Measurements from ENCODE around the gene TAF7L. TPM values are rescaled to one million over a fixed set of nuclear protein-coding genes. Genes with fewer than 3 reads are reported as not detected.

Gene TAF7L
- total RNA-seq, 1 donor from 2014 or later: 0.09 TPM

DNA sequence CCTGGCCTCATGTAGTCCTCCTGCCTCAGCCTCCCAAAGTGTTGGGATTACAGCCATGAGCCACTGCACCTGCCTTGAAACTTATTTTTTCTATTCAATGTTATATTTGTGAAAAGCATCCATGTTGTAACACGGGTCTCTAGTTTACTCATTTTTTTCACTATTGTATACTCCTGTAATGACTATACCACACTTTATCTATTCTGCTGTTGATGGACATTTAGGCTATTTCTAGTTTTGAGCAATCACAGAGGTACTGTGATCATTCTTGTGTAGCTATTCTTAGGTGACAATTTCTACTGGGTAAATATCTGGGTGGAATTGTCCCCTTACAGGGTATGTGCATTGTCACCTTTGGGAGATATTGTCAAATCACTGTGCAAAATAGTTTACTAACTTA, 67.9 kb downstream of the TAF7L start:
- intact Hi-C loops (cut with micrococcal nuclease): no loop called here

- intact Hi-C loops (cut with micrococcal nuclease): no loop called here
Observed at GRCh38 chrX:101220662-101221260, 70.4 kb downstream of the TAF7L start.

DNA sequence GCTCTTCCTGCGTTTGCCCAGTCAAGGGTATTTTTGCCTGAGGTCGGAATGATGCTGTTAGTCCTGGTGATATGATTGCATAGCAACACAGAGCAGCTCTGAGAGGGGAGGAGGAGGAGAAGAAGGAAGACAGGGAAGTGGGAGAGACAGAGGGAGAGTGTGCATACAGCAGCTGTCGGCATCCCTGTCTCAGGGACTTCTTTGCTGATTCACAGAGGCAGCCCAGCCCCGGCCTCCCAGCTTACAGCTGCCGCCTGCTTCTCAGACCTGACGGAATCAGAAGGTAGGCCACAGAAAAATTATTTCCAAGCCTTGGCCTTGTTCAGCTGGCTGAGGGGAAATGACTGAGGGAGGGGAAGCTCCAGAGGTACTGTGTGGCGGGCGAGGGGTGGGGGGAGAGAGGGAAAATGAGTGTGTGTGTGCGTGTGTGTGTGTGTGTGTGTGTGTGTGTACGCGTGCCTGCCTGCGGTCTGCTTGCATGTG, 71.2 kb downstream of the TAF7L start:
- intact Hi-C loops (cut with micrococcal nuclease): no loop called here

DNA sequence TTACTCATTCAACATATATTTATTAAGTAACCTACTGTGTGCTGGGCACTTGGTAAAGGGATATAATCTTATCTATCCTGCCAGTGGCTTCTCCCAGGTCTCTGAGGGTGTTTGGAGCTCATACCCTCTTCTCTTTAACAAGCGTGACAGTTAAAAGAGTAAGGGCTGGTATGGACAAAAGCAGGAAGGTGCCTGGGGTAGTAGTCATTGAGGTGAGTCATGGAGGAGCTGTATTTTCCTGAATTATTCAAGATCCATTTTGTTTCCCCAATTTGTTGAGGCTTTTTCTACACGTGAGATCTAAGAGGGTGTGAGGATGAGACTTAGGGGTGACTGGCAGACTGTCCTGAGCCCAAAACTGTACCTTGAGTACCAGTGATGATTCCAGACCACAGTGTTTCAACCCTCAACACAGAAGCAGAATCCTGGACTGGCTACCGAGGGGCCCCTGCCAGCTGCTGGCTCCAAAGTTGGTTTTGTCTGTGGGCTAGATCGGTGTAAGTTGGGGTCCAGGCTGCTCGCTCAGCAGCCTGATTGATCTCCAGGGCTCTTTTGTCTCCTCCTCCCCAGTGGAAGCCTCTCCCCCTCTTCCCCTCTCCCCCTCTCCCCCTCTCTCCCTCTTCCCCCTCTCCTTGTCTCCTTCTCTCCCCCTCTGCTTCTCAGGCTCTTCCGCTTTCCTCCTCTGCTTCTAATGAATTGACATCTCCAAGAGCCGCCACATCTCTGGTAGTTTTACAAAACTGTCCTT, 71.8 kb downstream of the TAF7L start, which contains the start of gene DRP2:
DRP2 (plus strand) TSS at position 671 of the 748 bp plus-strand sequence. CDS start 11,862 bp downstream, outside the sequence.
- intact Hi-C loops (cut with micrococcal nuclease): no loop called here

Other genes with a start within 250 kb of the TAF7L start
- 23.6 and 23.8 TPM in 2 replicates for gene TRMT2B, start 239.2 kb downstream of the TAF7L start, total RNA-seq
- not detected in 2 replicates for gene TMEM35A, start 212.5 kb downstream of the TAF7L start, total RNA-seq
- gene CENPI, start 193.1 kb downstream of the TAF7L start, total RNA-seq: 24.3 and 26.2 TPM in 2 replicates
- gene DRP2, start 71.5 kb downstream of the TAF7L start, total RNA-seq: 0.82 TPM in 2 replicates
- gene TIMM8A, start 57.4 kb upstream of the TAF7L start, total RNA-seq: 15.9 and 17.2 TPM in 2 replicates
- not detected in 2 replicates for gene BTK, start 94.9 kb upstream of the TAF7L start, total RNA-seq
- gene RPL36A, start 99.7 kb upstream of the TAF7L start, total RNA-seq: 256 and 262 TPM in 2 replicates
- 30.8 and 36.0 TPM in 2 replicates for gene GLA, start 116.6 kb upstream of the TAF7L start, total RNA-seq
- gene HNRNPH2, start 116.9 kb upstream of the TAF7L start, total RNA-seq: 41.5 and 42.2 TPM in 2 replicates
- 2.6 and 2.8 TPM in 2 replicates for gene ARMCX4, start 194.1 kb upstream of the TAF7L start, total RNA-seq